Omental fat pad (tissue), 4 donors: Measurements from ENCODE around the gene TAPT1. TPM values are rescaled to one million over a fixed set of nuclear protein-coding genes. Genes with fewer than 3 reads are reported as not detected.
A peak's percentile ranks its signal among the peaks of the same experiment; 100 is the strongest.

Experiments used
- ATAC-seq: fragments of 150-250 bp; one replicate; pipeline ENCODE4 v1.9.1; 2016; ENCODE audit warnings: mild to moderate bottlenecking, moderate library complexity; ENCODE audit not compliant: low FRiP score
- DNase-seq: peaks from one replicate; pipeline ENCODE4 v3.0.0-alpha.2; 2019; ENCODE audit warnings: low spot score
- total RNA-seq, 4 donors: library from RNA; depleted of rRNA; stranded (reverse); fragments of >200 nt; gene quantifications; one replicate each; pipeline ENCODE4 v1.1.0, GENCODE V29; 2016
- TF ChIP-seq, protein P1 (sequence below), 3 donors: fragments of 450-650 bp; IDR thresholded peaks; one replicate each; pipeline ENCODE4 v1.5.1; 2016 to 2017; ENCODE audit warnings: antibody characterized with exemption in 3 of 3, mild to moderate bottlenecking in 3 of 3, moderate library complexity in 2 of 3

The TAPT1 gene
- total RNA-seq, 4 donors from 2014 or later: 21.5 to 31.9 (median 28.6) TPM

DNA sequence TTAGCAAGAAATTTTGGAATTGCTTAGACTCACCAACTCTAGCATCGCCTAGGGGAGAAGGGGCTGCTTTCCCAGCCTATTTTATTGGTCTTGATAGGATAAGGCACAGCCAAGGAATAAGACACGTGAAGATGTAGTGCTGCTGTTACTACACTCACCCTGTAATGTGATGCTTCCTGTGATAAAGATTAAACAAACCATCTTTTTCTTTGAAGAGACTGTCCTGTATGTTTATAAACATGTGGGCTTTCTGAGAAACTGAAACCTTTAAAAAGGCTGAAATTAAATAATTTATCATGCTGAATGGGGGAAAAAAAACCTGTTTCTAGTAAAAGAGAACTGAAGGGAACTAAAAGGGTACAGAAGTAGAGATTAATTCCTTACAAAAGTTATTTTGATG, 13.2 kb downstream of the TAPT1 start:
- DNase-seq: no peak
- no peak for ATAC-seq
- TF ChIP-seq, protein P1, sequence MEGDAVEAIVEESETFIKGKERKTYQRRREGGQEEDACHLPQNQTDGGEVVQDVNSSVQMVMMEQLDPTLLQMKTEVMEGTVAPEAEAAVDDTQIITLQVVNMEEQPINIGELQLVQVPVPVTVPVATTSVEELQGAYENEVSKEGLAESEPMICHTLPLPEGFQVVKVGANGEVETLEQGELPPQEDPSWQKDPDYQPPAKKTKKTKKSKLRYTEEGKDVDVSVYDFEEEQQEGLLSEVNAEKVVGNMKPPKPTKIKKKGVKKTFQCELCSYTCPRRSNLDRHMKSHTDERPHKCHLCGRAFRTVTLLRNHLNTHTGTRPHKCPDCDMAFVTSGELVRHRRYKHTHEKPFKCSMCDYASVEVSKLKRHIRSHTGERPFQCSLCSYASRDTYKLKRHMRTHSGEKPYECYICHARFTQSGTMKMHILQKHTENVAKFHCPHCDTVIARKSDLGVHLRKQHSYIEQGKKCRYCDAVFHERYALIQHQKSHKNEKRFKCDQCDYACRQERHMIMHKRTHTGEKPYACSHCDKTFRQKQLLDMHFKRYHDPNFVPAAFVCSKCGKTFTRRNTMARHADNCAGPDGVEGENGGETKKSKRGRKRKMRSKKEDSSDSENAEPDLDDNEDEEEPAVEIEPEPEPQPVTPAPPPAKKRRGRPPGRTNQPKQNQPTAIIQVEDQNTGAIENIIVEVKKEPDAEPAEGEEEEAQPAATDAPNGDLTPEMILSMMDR (IDR thresholded peaks at IDR 0.05): no peak

DNA sequence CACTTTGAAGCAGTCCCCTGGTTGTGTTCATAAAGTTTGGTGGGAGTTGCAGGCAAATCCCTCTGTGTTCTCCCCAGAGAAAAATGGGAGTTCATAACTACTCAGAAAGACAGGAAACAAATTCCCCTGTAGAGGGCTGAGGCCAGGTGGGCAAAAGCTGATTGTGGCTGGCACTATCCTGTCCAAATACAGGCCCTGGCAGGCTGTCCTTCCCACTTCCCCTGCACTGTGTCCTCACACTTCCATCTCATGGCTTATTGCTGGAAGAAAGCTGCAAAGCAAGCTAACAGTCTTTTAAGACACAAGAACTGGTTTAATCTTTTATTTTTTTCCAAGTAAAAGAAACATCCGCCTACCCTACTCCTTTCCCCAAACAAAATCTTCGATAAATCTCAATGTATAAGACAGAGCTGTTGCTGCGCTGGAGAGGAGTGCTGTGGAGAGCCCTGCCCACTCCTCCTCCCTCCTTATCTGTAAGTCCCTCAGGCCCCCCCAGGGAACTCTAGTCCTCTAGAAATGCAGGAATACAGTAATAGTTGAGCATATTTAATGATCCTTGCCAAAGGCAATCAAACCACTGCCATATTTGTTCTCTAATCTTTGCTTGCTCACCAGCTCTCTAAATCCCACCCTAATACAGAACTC, 14.0 kb downstream of the TAPT1 start:
- TF ChIP-seq, protein P1 (IDR thresholded peaks at IDR 0.05): no peak
- ATAC-seq (no peak), DNase-seq (no peak)

DNA sequence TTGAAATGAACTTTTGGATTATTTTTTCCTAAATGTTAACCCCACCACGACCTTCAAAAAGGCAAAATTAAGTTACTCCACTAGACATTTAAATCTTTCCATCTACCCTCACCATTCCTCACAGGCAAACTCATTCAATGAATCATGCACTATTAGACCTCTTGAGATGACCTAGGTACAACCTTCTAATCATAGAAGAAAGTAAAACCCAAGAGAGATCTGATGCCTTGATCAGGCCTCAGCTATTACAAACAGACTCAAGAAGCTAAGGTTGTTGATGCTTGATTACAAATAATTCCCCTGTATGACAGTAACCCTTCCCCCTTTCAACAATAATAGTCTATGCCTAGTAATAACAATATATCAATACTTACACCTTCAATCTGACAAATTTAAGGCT, 18.9 kb downstream of the TAPT1 start:
- no peak for DNase-seq
- no peak for ATAC-seq
- TF ChIP-seq, protein P1 (IDR thresholded peaks at IDR 0.05): no peak

DNA sequence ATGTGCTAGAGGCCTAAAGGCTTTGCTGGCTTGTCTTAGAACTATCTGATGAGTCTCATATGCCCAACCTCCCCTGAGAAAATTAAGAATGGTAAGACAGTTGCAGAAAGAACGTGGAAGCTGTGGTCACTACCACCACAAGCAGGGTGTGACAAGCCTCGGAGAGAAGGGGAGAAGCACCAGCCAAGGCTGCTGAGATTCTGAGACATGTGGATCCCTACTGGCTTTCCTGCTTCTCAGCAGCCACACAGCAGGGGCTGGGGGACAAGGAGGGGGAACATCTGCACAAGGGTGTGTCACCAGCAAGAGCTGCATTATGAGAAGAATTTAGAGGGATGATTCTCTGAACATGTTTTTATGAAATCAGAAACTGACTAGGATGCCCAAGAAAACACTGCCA, 19.4 kb downstream of the TAPT1 start:
- no peak for DNase-seq
- no peak for ATAC-seq
- TF ChIP-seq, protein P1 (IDR thresholded peaks at IDR 0.05): no peak

DNA sequence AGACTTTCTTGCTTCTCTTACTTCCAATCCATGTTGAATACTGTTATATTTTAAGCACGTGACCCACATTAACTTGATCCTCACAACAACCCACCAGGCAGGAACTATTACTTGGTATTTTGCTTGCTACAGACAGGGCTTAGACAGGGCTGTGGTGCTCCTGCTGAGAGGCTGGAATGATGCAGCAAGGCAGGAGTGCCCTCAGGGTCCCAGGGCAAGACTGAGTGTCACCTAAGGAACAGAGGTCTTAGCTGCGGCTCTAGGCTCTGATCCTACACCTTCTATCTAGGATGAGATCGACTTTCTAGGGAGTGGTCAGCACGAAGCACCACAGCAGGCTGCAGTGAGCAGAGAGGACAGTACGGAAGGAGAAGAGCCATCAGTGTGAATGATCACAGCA, 20.0 kb downstream of the TAPT1 start:
- TF ChIP-seq, protein P1 (IDR thresholded peaks at IDR 0.05): no peak
- DNase-seq (no peak), ATAC-seq (no peak)

DNA sequence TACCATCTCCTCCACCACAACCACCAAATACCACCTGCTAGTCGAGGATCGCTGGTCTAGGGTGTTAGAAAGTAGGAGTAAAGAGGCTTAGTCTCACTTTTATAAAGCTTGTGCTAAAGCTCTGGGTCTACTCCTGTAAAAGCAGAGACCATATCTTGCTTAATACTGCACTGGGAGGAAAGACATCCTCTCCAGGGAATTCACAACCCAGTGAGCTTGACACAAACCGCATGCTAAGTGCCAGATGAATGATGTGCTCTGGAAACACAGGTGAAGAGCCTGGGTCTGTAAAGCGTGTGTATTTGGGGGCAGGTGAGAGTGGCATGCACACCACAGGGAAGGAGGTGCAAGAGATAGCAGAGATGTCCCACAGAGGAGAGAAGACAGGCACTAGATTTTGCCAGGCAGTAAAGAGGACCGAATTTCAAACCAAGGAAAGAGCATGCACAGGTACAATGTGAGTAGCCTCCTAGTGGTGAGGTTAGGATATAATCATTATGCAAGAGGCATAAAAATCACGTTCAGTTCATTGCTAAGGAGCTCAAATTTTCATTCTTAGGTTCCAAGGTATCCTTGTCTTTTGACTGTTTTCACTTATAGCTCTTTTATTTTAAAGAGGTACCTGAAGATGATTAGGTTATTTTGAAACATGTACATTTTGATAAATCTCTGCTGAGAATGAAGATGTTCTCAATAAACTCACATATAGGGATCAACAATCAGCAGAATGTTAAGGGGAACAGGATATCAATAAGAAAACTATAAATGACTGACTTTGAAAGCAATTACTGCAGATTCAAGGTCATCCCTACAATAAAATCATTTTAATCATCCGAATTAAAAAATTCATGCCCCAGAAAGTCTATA, 20.7 kb downstream of the TAPT1 start:
- no peak for DNase-seq
- TF ChIP-seq, protein P1 (IDR thresholded peaks at IDR 0.05): peak in 1 of 3 donors; percentile 23
- no peak for ATAC-seq
